Muscle of back (tissue), 11 donors: ENCODE results near the gene KLHL13. TPM values are rescaled to one million over a fixed set of nuclear protein-coding genes. Genes with fewer than 3 reads are reported as not detected.

Experiments
- DNase-seq, 3 donors: peaks; one replicate each; pipeline versions ENCODE4 v3.0.0 to v3.0.0-alpha.2; 2013
- polyA plus RNA-seq, 10 donors: library from polyadenylated mRNA; unstranded; fragments of 120-200 nt; gene quantifications; one replicate each; pipeline ENCODE4 v1.2.1, GENCODE V29; 2013; ENCODE audit not compliant: insufficient read length in 10 of 10

Gene KLHL13
- polyA plus RNA-seq, 10 donors: 42.7 to 71.5 (median 61.5) TPM

DNA sequence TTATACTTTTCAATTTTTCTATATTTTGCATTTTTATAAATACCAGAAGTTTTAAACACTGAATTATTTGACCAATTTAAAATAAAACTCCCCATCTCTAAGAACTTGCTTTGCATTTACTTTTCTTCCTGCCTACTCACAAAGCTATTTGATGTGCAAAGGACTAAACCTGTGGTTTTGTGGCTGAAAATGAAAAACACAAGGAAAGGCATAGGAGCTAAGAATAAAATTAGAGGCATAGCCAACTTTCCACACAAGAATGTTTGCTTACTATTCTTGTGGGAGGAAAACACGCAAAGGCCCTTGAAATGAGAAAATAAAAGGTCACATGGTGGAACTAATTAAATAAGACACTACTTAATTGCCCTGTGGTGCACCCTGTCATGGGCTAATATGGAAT is 221.2 kb downstream of the KLHL13 start:
- no peak for DNase-seq

DNA sequence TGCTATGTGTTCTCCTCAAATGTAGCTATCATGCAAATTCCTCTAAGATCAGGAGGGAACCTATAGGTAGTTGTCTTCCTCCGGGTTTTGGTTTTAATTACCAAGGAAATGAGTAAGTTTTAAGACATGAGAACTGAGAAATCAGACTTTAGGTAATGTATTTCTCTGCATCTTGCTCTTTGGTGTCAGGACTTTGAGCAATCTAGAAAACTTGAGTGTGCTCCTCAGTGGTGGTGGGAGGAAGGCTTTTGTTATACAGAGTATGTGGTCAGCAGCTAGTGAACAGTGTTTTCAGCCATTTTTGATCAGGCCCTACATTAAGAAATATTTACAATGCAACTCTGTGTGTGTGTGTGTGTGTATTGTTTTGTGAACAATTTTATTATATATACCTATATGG is 224.1 kb downstream of the KLHL13 start:
- DNase-seq: no peak

DNA sequence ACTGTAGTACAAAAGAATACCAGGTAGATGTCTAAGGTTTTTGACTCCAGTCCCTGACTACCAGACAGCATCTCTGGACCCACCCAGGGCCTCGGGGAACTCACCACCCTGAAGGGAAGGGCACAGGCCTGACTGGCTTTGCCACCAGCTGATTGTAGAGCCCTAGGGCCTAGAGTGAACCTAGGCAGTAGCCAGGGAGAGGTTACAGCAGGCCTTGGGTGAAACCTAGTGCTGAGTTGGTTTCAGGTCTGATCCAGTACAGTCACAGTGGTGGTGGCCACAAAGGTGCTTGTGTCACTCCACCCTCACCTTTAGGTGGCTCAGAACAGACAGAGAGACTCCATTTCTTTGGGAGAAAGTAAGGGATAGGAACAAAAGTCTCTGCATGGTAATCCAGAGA is 244.8 kb downstream of the KLHL13 start:
- no peak for DNase-seq

DNA sequence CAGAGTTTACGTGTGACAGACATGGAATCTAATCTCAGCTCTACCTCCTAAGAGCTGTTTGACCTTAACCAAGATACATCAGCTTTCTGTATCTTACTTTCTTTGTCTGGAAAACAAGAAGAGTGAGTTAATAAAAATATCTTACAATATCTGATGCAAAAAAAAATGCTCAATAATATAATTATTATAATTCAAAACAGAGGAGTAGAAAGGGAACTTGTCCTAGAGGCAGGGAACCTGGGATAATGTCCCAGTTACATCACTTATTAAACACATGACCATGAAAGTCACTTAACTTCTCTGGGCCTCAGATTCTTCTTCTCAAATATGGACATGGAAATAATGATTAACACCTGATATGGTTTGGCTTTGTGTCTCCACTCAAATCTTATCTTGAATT is 256.1 kb downstream of the KLHL13 start:
- DNase-seq: no peak

DNA sequence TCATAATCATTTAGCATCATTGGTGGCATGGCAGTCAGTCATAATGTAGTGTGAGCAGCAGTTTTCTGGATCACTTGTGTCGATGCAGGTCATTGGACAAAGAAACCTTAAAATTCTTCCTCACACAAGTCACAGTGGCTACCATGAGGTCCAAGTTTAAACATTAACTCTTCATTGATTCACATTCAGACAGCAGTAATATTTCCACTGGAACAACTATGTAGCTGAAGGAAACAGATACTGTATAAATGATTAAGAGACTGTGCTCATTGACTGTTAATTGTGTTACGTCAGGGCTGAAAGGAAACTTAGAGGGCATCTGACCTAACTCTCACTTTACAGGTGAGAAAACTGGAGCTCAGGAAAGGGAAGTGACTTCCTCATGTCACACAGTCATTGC is 261.8 kb downstream of the KLHL13 start:
- no peak for DNase-seq

DNA sequence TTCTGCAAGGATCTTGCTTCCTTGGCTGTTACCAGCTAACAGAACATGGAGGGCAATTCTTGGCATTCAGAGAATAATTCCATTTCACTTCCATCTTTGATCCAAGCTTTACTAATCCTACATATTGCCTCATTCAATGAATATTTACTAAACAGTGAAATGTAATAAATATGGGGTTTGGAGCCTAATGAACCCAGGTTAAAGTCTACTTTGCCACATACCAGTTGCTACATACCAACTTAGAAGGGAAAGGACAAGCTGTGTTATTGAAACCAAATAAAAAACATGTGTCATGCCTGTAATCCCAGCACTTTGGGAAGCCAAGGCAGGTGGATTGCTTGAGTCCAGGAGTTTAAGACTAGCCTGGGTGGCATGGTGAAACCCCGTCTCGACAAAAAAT is 265.6 kb downstream of the KLHL13 start:
- no peak for DNase-seq

Other genes with a start within 250 kb of the KLHL13 start
- gene WDR44, start 229.3 kb upstream of the KLHL13 start, polyA plus RNA-seq: 10 to 100 TPM; 37.3 to 80.6 (median 49.7) TPM